Stimulated activated naive B cell treated with anti-CD40 and anti-IgM and Interleukin-4, amounts not matched to agents 10 μg/mL and 1 μg/mL and 100 μg/mL, for 72 hours (primary cell): ENCODE results near the gene PLA2G5.

Source experiments
- ATAC-seq, 2 donors: fragments of 150-1000 bp; cut with Tn5 transposase; replicated peaks; 2 replicates each; pipeline ENCODE4 v1.10.0; 2021; ENCODE audit warnings: moderate library complexity in 1 of 2
- DNase-seq: peaks from one replicate; pipeline ENCODE4 v3.0.0; 2021
- H3K27ac Mint-ChIP-seq: one replicate; pipeline ENCODE4 v1.8.0; 2022; ENCODE audit warnings: mild to moderate bottlenecking, mixed read lengths
- H3K27me3 Mint-ChIP-seq, 2 donors: one replicate each; pipeline ENCODE4 v1.8.0; 2022; ENCODE audit warnings: mixed read lengths in 2 of 2
- H3K36me3 Mint-ChIP-seq, 2 donors: one replicate each; pipeline ENCODE4 v1.8.0; 2022; ENCODE audit warnings: mixed read lengths in 2 of 2, mild to moderate bottlenecking in 1 of 2
- H3K4me1 Mint-ChIP-seq, 2 donors: one replicate each; pipeline ENCODE4 v1.8.0; 2022; ENCODE audit warnings: mixed read lengths in 2 of 2, mild to moderate bottlenecking in 1 of 2
- H3K4me3 Mint-ChIP-seq, 2 donors: one replicate each; pipeline ENCODE4 v1.8.0; 2022; ENCODE audit warnings: mild to moderate bottlenecking in 2 of 2, mixed read lengths in 2 of 2, moderate library complexity in 1 of 2
- H3K9me3 Mint-ChIP-seq, 2 donors: one replicate each; pipeline ENCODE4 v1.8.0; 2022; ENCODE audit warnings: mixed read lengths in 2 of 2, mild to moderate bottlenecking in 1 of 2

The PLA2G5 gene

DNA sequence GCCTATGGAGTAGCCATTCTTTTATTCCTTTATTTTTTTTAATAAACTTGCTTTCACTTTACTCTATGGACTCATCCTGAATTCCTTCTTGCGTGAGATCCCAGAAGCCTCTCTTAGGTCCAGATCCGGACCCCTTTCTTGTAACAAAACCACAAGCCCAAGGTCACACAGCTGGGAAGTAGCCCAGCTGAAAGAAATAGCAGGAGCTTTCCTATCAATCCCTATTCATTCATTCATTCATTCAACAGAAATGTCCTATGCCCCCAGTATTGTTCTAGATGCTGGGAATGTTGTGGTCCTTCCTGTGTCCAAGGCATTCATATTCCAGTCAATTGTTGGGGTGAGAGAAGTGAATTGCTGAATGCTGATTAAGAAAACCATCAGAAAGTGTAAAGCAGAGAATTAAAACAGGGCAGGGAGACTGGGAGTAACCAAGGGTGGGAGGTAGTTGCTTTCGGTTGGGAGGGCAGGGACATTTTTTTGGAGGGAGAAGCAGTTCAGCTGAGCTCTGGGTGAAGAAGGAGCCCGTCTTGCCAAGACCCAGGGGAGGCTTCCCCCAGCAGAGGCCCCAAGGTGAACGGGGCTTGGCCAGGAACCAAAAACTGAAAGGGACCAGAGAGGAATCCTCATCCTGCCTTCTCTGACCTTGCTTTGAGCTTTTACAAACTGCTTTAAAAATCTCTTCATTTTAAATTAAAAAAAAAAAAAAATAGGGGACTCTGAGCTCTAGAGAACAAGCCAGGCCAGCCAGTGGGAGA, 38.6 kb downstream of the PLA2G5 start:
- ATAC-seq (no peak), DNase-seq (no peak)
- Mint-ChIP-seq H3K27ac (no peak overlapping the region), H3K27me3 (peaks cover 10 to 23% of the 10 kb centered on the region in 2 donors), H3K36me3 (no peaks in the 10 kb centered on the region), H3K4me3 (no peak overlapping the region), H3K4me1 (peaks cover 0 to 6% of the 10 kb centered on the region in 2 donors), H3K9me3 (no peaks in the 10 kb centered on the region)

DNA sequence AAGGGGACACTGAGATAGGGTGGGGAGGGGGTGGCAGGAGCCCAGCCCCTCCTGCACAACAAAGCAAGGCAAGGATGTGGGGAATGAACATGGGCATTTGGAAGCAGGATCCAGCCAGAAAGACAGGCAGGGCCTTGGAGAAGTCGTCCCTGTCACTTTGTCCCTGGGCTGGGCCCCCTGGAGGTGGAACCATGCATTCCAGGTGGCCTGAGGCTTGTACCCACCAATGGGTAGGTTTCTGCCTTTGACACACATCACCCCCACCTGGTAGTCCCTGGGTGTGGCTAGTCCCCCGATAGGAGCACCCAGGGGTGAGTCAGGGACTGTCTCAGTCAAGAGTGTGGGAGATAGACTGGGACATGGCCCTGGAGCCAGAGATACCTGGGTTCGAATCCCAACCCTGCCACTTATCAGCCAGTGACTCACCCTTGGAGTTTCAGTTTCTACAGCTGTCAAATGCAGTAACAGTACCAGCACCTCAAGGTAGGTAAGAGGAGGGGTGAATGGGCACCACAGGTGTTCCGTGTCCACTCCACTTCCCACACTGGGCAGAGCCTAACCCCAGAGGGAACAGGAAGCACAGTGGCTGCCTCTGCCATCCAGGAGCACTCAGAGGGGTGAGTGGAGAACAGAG, 39.3 kb downstream of the PLA2G5 start:
- Mint-ChIP-seq H3K4me1 (peaks cover 0 to 6% of the 10 kb centered on the region in 2 donors), H3K27ac (no peak overlapping the region), H3K27me3 (peaks cover 5 to 18% of the 10 kb centered on the region in 2 donors), H3K9me3 (no peaks in the 10 kb centered on the region), H3K4me3 (no peak overlapping the region), H3K36me3 (no peaks in the 10 kb centered on the region)
- ATAC-seq (no peak), DNase-seq (no peak)

DNA sequence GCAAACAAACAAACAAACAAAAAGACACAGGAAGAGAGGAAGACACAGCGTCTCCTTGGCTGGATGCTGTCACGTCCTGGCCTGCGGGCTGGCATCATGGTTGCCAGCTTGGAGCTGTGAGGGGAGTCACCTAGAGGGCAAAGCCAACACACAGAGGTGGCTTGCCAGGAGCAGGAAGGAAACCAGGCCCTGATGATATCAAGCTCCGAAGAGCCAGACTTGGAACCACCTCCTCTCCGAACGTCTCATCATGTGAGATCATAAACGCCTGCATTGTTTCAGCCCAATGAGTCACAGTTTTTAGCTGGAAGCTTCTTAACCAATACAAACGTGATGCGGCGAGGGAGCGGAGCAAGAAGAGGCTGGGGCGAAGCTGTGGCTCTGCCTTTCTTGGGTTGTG, 40.7 kb downstream of the PLA2G5 start:
- no peak for ATAC-seq
- Mint-ChIP-seq H3K27me3 (peaks cover 5 to 18% of the 10 kb centered on the region in 2 donors), H3K4me3 (no peak overlapping the region), H3K36me3 (no peaks in the 10 kb centered on the region), H3K9me3 (no peaks in the 10 kb centered on the region), H3K4me1 (peaks cover 6 to 8% of the 10 kb centered on the region in 2 donors), H3K27ac (no peak overlapping the region)
- DNase-seq, result no peak

DNA sequence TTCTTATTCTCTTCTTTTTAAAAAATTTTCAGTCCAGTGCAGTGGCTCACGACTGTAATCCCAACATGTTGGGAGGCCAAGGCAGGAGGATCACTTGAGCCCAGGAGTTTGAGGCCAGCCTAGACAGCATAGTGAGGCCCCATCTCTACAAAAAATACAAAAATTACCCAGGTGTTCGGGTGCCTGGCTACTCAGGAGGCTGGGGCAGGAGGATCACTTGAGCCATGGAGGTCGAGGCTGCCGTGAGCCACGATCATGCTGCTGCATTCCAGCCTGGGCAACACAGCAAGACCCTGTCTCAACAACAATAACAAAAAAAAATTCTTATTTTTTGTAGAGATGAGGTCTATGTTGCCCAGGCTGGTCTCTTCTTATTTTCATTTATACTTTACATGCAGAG, 41.5 kb downstream of the PLA2G5 start:
- no peak for DNase-seq
- Mint-ChIP-seq H3K36me3 (no peaks in the 10 kb centered on the region), H3K9me3 (no peaks in the 10 kb centered on the region), H3K27me3 (peaks cover 5 to 16% of the 10 kb centered on the region in 2 donors), H3K27ac (no peak overlapping the region), H3K4me3 (no peak overlapping the region), H3K4me1 (peaks cover 6 to 8% of the 10 kb centered on the region in 2 donors)
- no peak for ATAC-seq

DNA sequence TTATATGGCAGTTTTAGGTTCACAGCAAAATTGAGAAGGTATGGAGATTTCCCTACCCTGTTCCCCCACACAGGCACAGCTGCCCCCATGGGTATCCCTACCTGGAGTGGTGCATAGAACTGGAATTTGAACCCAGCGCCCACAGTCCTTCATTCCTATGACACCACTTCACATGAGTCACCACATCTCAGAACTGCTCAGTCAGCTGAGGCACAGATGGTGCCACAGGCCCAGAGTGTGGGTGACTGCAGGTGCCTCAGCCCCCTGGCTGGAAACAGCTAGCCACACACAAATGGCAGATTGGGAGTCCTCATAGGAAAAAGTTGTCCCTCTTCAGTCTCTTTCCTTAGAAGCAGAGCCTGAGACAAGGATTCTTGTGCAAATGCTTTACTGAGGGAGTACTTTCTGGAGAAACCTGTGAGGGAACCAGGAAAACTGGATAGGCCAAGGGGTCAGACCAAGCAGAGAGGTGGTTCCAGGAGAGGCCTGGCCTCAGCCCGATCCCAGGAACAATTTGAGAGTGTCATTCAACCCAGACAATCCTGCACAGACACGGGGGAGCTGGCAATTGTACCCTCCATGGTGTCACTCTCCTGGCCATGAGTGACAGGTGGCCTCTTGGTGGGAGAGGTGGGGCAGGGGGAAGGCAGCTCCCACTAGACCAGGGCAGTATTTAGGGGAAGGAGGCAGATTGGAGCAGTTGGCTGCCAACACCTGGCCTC, 42.4 kb downstream of the PLA2G5 start:
- DNase-seq (no peak), ATAC-seq (no peak)
- H3K27ac Mint-ChIP-seq, result no peak overlapping the region
- no peaks in the 10 kb centered on the region for H3K36me3 Mint-ChIP-seq
- H3K9me3 Mint-ChIP-seq, result no peaks in the 10 kb centered on the region
- peaks cover 5 to 12% of the 10 kb centered on the region in 2 donors for H3K27me3 Mint-ChIP-seq
- peaks cover 11 to 13% of the 10 kb centered on the region in 2 donors for H3K4me1 Mint-ChIP-seq
- no peak overlapping the region for H3K4me3 Mint-ChIP-seq

DNA sequence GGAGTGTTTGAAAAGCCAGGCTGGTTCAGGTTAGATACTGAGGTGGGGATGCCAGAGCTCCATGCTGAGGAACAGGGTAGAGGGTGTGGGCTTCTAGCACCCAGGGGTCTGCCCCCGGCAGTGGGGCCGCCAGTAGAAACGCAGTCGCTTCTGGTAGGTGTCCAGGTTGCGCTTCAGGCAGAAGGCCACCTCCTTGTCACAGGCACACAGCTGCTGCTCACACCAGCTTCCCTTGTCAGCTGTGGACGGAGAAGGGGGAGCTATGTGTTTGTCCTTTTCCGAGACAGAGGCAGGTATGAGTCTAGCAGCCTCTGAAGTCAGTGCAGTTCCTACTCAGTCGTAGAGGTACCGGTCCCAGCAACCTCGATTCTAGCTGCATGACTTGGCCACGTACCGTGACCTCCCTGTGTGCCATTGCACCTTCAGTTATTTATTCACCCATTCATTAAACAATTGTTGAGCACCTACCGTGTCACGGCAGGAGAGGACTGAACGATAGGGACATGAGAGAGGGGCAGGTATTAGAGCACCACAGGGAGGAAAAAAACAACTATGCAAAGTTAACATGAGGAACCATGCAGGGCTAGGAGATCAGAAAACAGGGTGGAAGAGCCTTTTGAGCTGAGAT, 44.1 kb downstream of the PLA2G5 start:
- H3K36me3 Mint-ChIP-seq, result no peaks in the 10 kb centered on the region
- no peak overlapping the region for H3K27ac Mint-ChIP-seq
- no peak for ATAC-seq
- peaks cover 0 to 5% of the 10 kb centered on the region in 2 donors for H3K27me3 Mint-ChIP-seq
- peaks cover 22 to 23% of the 10 kb centered on the region in 2 donors for H3K4me1 Mint-ChIP-seq
- H3K4me3 Mint-ChIP-seq, result no peak overlapping the region
- DNase-seq, result no peak
- no peaks in the 10 kb centered on the region for H3K9me3 Mint-ChIP-seq

DNA sequence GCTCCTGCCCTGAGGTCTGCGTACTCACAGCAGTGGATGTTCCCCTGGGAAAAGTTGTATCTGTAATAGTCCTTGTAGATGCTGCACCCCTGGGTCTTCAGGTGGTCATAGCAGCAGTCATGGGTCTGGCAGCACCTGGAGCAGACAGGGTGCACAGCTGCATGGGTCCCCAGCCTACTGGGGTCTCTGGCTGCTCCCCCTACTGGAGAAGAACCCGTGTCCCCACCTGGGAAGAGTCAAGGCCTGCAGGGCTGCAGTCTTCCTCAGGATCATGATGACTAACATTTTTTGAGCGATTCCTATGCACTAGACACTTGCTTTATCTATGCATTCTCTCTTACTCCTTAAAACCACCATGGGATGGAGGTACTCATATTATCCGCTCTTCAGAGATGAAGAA, 45.5 kb downstream of the PLA2G5 start:
- H3K27me3 Mint-ChIP-seq, result peaks cover 0 to 3% of the 10 kb centered on the region in 2 donors
- no peaks in the 10 kb centered on the region for H3K9me3 Mint-ChIP-seq
- DNase-seq, result no peak
- H3K4me1 Mint-ChIP-seq, result peaks cover 32 to 36% of the 10 kb centered on the region in 2 donors
- H3K27ac Mint-ChIP-seq, result no peak overlapping the region
- no peaks in the 10 kb centered on the region for H3K36me3 Mint-ChIP-seq
- no peak for ATAC-seq
- H3K4me3 Mint-ChIP-seq, result no peak overlapping the region

DNA sequence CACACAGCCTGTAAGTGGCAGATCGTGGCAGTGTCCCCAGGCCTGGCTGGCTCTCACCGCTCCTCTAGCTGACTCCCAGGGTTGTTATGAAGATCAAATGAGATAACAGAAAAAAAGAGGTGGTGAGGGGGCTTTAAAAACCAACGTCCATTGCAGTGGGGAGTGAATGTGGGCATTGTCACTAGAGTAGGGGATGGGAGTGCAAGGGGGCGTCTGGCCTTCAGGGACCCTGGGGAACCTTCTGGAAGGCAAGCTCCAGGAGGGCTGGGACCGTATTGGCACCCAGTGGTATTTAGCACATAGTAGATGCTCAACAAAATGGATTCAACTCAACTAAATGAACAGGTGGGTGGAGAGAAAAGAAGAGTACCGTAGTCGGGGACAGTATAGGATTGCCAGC, 45.9 kb downstream of the PLA2G5 start:
- H3K27me3 Mint-ChIP-seq, result no peaks in the 10 kb centered on the region
- no peak overlapping the region for H3K27ac Mint-ChIP-seq
- ATAC-seq (no peak), DNase-seq (no peak)
- H3K4me1 Mint-ChIP-seq, result peaks cover 36 to 40% of the 10 kb centered on the region in 2 donors
- no peak overlapping the region for H3K4me3 Mint-ChIP-seq
- H3K36me3 Mint-ChIP-seq, result no peaks in the 10 kb centered on the region
- H3K9me3 Mint-ChIP-seq, result no peaks in the 10 kb centered on the region

DNA sequence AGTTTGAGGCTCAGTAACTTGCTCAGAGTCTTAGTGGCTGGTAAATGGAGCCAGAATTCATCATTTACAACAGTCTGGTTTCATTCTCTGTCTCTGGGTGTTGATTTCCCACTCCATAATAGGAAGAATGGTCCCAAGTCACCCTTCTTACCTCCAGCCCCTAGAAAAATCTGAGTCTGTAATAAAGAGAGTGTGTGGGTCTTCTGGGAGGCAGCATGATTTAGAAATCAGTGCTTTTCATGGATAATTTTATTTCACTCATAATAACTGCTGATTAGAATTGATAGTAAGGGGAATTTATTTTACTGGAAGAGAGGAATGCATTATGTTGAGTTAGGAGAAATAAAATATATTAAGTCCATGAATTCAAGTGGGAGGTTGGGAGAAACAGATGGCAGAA, 47.2 kb downstream of the PLA2G5 start:
- DNase-seq, result no peak
- no peaks in the 10 kb centered on the region for H3K36me3 Mint-ChIP-seq

DNA sequence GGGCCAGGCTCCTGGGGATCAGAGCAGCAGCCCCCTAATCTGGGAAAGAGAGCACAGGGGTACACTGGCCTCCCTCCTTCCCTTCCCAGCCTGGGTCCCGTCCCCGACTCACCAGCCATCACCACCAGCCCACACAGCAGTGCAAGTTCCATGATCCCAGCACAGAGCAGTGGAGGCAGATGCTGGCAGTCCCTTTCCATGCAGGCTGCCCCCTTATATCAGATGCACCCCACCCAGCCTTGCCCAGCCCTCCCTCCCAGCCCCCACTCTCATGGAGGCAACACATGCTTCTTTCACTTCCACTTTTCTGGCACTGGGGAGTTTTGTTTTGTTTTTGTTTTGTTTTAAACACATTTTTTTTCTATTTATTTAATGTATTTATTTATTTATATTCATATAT, 49.4 kb downstream of the PLA2G5 start, which contains the start of gene PLA2G2D:
Gene PLA2G2D (minus strand): TSS at position 190 of the 400 bp plus-strand sequence. CDS start 38 bp downstream, at position 152.
- Mint-ChIP-seq H3K27me3 (no peaks in the 10 kb centered on the region), H3K4me1 (peaks cover 43 to 68% of the 10 kb centered on the region in 2 donors), H3K36me3 (no peaks in the 10 kb centered on the region), H3K4me3 (peak within 1 kb of the TSS in 1 of 2 donors; percentile 50), H3K9me3 (no peaks in the 10 kb centered on the region), H3K27ac (peak within 1 kb of the TSS; percentile 37)
- DNase-seq (no peak), ATAC-seq (peak; percentile 52 to 58)

More for the DNA sequence above, 47.2 kb downstream of the PLA2G5 start:
- ATAC-seq, result no peak
- Mint-ChIP-seq H3K9me3 (no peaks in the 10 kb centered on the region), H3K4me3 (no peak overlapping the region), H3K4me1 (peaks cover 42 to 50% of the 10 kb centered on the region in 2 donors), H3K27me3 (no peaks in the 10 kb centered on the region), H3K27ac (peak overlapping the region; percentile 7)

DNA sequence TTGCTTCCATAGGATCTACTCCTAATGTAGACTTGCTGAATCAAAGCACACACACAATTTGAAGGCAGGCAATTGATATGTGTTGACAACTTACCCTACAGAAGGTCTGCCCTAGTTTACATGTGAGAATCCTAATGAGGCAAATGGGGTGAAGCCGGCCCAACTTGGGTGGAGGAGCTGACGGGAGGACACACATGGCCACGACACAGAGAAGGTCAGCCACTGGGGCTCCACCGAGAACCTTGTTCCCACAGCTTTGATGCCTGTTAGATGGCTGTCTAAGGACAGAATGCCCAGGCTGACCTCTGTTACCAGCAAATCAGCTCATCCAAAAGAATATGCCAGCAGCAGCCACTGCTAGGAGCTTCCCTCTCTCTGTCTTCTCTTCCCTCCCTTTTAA, 50.8 kb downstream of the PLA2G5 start:
- ATAC-seq (no peak), DNase-seq (no peak)
- peaks cover 54 to 76% of the 10 kb centered on the region in 2 donors for H3K4me1 Mint-ChIP-seq
- H3K27me3 Mint-ChIP-seq, result no peaks in the 10 kb centered on the region
- H3K36me3 Mint-ChIP-seq, result no peaks in the 10 kb centered on the region
- H3K9me3 Mint-ChIP-seq, result no peaks in the 10 kb centered on the region
- no peak overlapping the region for H3K4me3 Mint-ChIP-seq
- peak overlapping the region; percentile 1 for H3K27ac Mint-ChIP-seq

DNA sequence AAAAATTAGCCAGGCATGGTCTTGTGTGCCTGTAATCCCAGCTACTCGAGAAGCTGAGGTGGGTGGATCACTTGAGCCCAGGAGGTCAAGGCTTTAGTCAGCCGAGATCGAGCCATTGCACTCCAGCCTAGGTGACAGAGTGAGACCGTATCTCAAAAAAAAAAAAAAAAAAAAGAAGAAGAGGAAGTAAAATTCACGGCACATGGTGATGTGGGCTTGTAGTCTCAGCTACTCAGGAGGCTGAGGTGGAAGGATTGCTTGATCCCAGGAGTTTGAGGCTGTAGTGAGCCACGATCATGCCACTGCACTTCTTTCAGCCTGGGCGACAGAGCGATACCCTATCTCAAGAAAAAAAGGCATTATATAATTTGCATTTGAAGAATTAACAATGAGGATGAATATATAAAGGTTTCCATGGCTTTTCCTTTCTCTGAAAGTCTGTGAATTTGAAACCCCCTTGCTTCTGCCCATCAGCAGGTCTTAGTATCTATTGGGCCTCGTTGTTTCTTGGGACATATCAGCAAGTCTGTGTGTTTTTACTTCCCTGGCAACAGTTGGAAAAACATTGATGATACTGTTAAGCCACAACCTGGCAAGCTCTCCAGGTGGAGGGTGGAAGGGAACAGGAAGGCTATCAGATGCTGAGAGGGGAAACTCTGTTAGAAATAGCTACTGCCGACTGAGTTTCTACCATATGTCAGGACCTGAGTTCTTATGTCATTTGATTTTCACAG, 53.9 kb downstream of the PLA2G5 start:
- Mint-ChIP-seq H3K9me3 (peaks cover 4 to 9% of the 10 kb centered on the region in 2 donors), H3K27me3 (no peaks in the 10 kb centered on the region), H3K36me3 (peaks cover 3 to 12% of the 10 kb centered on the region in 2 donors), H3K27ac (peak overlapping the region; percentile 69), H3K4me1 (peaks cover 62 to 83% of the 10 kb centered on the region in 2 donors), H3K4me3 (no peak overlapping the region)
- DNase-seq (no peak), ATAC-seq (peak; percentile 58 to 65)

DNA sequence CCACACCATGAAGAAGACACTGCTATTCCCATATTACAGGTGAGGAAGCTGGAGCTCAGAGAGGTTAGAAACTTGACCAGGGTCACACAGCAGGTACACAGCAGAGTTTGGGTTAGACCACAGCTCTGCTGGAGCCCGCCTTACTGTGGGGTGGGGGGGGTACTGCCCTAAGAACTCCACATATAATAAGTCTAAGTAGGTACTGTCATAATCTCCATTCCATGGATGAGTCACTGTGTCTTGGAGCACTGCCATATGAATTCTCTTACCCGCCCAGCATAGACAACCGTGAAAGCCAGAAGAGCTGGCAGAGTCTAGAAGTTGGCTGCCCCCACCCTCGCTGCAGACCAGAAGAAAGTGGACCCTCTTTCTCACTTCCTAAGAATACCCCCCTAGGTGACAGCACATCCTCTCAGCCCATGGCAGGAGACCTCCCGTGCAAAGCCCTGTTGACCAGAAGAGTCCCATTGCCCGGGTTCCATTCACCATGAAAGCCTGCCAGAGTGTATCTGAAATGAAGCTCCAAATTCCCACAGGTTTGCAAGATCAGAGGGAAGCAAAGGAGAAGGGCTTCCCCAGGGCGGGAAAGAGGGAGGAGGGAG, 54.6 kb downstream of the PLA2G5 start:
- Mint-ChIP-seq H3K27me3 (no peaks in the 10 kb centered on the region), H3K27ac (peak overlapping the region; percentile 79), H3K9me3 (peaks cover 4 to 9% of the 10 kb centered on the region in 2 donors), H3K36me3 (peaks cover 3 to 12% of the 10 kb centered on the region in 2 donors), H3K4me1 (peaks cover 55 to 76% of the 10 kb centered on the region in 2 donors), H3K4me3 (no peak overlapping the region)
- ATAC-seq, result peak in 1 of 2 donors; percentile 58
- no peak for DNase-seq
